ENCODE measurements around the gene ZBTB34.

ZBTB34 gene

DNA sequence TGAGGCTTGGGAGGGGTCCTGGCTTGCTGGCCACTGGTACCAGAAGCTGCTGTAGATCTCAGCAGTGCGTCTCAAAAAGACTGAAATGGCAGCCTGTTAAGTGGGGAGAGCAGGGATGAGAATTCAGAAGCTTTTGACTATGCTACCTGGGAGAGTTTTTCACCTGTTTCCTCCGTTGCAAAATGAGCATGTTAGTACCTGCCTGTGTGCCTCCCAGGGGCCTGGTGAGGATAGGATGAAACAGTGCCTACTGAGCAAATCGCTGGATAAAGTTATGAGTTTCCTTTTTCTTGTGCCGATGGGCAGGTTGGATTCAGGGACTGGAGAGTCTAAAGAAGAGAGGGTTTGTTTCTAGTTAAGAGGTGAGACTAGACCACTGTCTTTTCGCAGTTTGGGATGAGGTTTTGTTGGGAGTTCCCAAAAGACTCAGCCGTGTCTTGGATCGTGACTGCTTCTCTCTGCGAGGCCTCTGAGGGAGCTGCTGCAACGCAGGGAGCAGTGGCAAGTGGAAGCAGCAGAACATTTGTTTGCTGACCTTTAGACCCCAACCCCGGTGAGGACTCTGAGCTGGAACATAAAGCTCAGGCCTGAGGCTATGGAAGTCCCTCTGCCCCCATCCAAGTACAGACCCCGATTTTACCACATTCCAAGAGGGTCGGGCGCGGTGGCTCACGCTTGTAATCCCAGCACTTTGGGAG lies 55.6 kb downstream of the ZBTB34 start:
- no peak for DNase-seq (ENCODE audit: low read depth in 3 of 3, low spot score in 1 of 3)

DNA sequence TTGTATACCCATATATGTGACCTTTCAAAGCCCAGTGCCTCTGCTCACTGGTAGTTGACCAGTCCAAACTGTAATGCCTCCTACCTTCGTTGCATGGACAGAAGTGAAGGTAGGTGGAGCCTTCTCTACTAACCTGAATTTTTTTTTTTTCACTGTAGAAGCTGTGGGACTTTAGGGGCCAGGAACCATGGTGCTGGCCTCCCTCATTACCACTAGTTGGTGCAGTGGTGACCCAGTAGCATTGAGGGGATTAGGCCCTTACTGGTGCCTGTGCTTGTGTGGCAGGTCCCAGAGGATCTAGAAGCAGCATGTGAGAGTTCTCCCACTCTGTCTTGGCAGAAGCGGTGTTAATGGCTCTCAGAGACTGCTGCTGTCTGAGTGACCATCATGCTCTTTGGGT lies 56.5 kb downstream of the ZBTB34 start:
- no peak for DNase-seq (ENCODE audit: low read depth in 3 of 3, low spot score in 1 of 3)

DNA sequence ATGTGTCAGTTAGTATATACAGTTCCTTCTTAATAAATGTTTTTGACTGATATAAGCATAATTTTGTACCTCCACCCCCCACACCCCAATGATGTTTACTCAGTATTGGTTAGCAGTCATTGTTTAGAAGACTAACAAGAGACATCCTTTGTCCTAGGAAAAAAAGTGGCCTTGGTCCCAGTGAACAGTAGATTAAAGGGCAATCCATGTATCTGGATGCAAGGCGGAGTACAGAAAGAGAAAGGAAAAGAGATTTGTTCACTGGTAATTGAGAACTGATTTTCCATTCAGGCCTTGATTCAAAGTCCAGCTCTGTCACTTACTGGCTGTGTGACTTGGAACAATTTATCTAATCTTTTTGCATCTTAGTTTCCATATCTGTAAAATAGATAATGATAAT lies 58.8 kb downstream of the ZBTB34 start:
- no peak for DNase-seq (ENCODE audit: low read depth in 3 of 3, low spot score in 1 of 3)

DNA sequence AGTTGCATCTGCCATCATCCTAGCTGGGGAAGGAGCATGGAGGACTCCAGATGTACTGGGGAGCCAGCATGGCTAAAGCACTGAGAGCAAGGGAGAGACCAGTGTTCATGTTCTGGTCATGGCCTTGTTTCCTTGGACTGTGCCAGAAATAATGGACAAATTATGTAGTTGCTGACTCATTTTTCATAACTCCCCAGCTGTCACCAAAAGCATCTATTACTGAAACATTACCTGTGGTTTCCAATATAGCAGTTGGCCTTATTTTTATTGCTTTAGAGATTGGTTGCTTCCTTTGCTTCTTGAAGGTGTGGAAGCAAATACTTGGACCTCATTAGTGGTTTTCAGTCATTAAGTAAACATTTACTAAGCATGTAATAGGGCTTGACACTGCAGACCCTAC lies 65.4 kb downstream of the ZBTB34 start:
- no peak for DNase-seq (ENCODE audit: low read depth in 3 of 3, low spot score in 1 of 3)

DNA sequence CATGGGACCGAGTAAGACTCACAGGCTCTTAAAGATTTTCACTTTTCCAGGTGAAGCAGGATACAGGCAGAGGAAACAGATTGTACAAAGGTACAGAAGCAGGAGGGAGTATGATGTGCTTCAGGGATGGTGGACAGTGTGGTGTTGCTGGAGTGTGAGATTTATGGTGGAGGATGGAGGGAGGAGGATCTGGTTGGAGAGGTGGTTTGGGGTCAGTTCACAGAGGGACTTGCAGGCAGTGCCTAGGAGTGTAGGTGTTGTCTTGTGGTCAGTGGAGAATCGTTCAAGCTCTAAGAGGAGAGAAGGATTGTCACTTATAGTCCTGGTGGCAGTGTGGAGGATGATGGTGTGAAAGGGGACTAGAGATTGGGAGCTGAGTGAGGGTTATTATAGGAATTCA lies 65.9 kb downstream of the ZBTB34 start:
- DNase-seq (ENCODE audit: low read depth in 3 of 3, low spot score in 1 of 3), result no peak

DNA sequence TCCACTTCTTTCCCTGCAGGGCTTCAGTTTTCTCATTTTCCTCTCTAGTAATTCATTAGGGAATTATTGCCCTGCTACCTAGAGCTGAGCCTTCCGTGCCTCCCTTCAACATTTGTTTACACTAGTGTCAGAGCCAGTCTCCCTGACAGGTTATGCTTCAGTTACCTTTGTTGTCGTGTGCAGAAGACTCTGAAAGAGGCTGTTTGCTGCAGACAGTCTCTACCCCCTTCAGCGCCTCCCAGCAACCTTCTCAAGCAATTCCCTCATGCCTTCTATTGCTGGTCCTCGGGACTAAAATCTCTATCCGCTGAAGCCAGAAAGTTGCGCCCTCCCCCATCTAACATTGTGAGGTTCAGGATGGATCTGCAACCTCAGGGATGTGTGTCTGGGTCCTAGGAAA lies 67.0 kb downstream of the ZBTB34 start:
- DNase-seq (ENCODE audit: low read depth in 3 of 3, low spot score in 1 of 3), result no peak

DNA sequence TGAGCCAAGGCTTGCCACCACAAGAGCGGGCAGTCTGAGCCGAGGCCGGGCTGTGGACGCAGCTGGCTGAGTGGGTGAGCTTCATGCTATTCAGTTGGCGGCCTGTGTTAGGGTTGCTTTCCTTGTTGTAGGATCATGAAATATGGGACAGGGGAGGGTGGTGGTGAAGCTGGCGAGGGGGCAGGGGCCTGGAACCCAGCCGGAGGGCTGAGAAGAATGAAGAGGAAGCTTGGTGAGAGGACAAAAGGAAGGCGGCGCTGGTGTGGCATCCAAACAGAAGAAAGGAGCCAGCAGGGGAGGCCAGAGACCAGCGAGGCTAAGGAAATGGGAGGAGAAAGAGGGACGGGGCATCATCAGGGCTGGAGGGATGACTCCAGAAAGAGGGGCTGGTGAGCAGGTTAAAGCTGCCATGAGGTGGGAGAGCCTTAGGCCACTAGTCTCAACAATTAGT lies 72.5 kb downstream of the ZBTB34 start:
- no peak for DNase-seq (ENCODE audit: low read depth in 3 of 3, low spot score in 1 of 3)

DNA sequence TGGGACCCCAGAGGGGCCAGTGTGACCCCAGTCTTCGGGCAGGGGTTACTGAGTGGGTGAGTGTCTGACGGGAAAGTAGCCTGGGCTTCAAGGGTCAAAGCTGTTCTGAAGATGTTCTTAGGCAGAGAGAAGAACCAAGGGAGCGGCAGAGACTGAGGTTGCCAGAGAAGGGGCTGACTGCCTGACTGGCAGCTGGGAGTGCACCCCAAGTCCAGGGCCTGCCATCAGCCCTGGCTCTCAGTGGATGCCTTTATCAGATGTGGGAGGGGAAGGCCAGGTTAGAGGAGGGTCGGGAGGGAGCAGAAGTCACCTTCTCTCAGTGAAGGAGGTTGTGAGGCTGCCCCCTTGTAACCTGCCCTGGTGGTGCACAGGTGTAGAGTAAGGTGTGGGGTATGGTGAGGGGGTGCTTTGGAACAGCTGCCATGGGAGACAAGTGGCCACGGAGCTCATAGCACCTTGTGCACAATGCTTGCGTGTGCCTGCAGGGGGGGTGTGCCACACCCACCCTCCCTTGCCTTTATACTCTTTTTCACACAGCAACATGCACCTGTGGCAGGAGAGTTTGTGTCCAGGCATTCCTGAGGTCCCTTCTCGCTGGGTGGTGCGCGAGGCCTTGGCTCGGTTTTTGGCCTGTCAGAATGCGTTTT lies 73.0 kb downstream of the ZBTB34 start:
- DNase-seq (ENCODE audit: low read depth in 3 of 3, low spot score in 1 of 3), result no peak

DNA sequence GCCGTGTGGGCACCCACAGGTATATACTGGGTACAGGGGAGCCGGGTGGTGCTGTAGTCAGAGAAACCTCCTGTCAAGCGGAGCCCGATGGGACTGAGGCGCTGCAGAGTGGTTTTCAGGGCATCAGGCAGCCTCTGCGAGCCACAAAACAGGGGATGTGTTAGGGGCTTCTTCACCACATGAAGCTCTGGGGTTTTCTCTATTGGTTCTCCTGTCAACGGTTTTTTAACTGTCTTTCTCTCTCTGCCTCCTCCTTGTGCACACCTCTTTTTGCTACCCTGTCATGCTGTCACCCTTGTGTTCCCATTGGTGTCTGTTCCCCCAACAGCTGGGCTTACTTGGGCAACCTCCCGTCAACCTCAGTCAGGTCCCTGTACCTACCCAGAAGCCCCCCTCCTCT lies 74.0 kb downstream of the ZBTB34 start:
- DNase-seq (ENCODE audit: low read depth in 3 of 3, low spot score in 1 of 3), result no peak

All from stimulated activated CD4-positive, alpha-beta T cell treated with anti-CD3 and anti-CD28 coated beads, TNF-alpha, amount 100 ng/mL, for 1 hour (primary cell).